HepG2 (cell line): Measurements from ENCODE around the gene ZNF30. TPM values are rescaled to one million over a fixed set of nuclear protein-coding genes. Genes with fewer than 3 reads are reported as not detected.

ENCODE experiments used
- CEBPG ChIP-seq: IDR thresholded peaks from 2 replicates; pipeline ENCODE4 v1.6.1; 2016
- HIVEP1 ChIP-seq: sonication (generic); formaldehyde crosslinking; IDR thresholded peaks from 2 replicates; pipeline ENCODE4 v1.4.0; 2020; ENCODE audit warnings: mild to moderate bottlenecking, missing genetic modification reagents
- KDM4B ChIP-seq: sonication (generic); formaldehyde crosslinking; IDR thresholded peaks from 2 replicates; pipeline ENCODE4 v1.4.0; 2020; ENCODE audit warnings: missing genetic modification reagents
- NCOA1 ChIP-seq: sonication (generic); formaldehyde crosslinking; IDR thresholded peaks from 2 replicates; pipeline ENCODE4 v1.9.0; 2021; ENCODE audit warnings: missing genetic modification reagents
- SKI ChIP-seq: fragments of 450-650 bp; IDR thresholded peaks from one replicate; pipeline ENCODE4 v1.6.1; 2018; ENCODE audit warnings: mild to moderate bottlenecking; ENCODE audit not compliant: partially characterized antibody
- TBX3 ChIP-seq: fragments of 450-650 bp; IDR thresholded peaks from 2 replicates; pipeline ENCODE4 v1.6.1; 2017; ENCODE audit warnings: antibody characterized with exemption, mild to moderate bottlenecking, inconsistent platforms, borderline replicate concordance
- TMF1 ChIP-seq: sonication (generic); formaldehyde crosslinking; IDR thresholded peaks from 2 replicates; pipeline ENCODE4 v1.8.1; 2022; ENCODE audit warnings: low read depth, missing genetic modification reagents
- ZBTB7A ChIP-seq: sonication (generic); formaldehyde crosslinking; IDR thresholded peaks from 2 replicates; pipeline ENCODE4 v1.8.0; 2022; ENCODE audit warnings: mild to moderate bottlenecking, missing genetic modification reagents
- ZC3H13 ChIP-seq: sonication (generic); formaldehyde crosslinking; IDR thresholded peaks from 2 replicates; pipeline ENCODE4 v1.8.1; 2023; ENCODE audit warnings: mild to moderate bottlenecking, missing genetic modification reagents, moderate library complexity
- ZNF234 ChIP-seq: sonication (generic); formaldehyde crosslinking; conservative IDR thresholded peaks from 2 replicates; pipeline ENCODE4 v1.5.1; 2020; ENCODE audit warnings: mild to moderate bottlenecking, missing genetic modification reagents
- ZNF343 ChIP-seq: sonication (generic); formaldehyde crosslinking; IDR thresholded peaks from 2 replicates; pipeline ENCODE4 v1.4.0; 2020; ENCODE audit warnings: mild to moderate bottlenecking, missing genetic modification reagents
- ZNF484 ChIP-seq: sonication (generic); formaldehyde crosslinking; IDR thresholded peaks from 2 replicates; pipeline ENCODE4 v1.5.1; 2020; ENCODE audit warnings: mild to moderate bottlenecking, low read depth, missing genetic modification reagents, borderline replicate concordance
- ZNF543 ChIP-seq: sonication (generic); formaldehyde crosslinking; IDR thresholded peaks from 2 replicates; pipeline ENCODE4 v1.4.0; 2020; ENCODE audit warnings: mild to moderate bottlenecking, missing genetic modification reagents
- ZNF850 ChIP-seq: sonication (generic); formaldehyde crosslinking; conservative IDR thresholded peaks from 2 replicates; pipeline ENCODE4 v1.9.0; 2021; ENCODE audit warnings: mild to moderate bottlenecking, missing genetic modification reagents
- ZSCAN12 ChIP-seq: sonication (generic); formaldehyde crosslinking; IDR thresholded peaks from 2 replicates; pipeline ENCODE4 v1.9.0; 2021; ENCODE audit warnings: mild to moderate bottlenecking, missing genetic modification reagents
- polyA plus RNA-seq, 8 experiments: library from polyadenylated mRNA; depleted of rRNA in 3 of 8; stranded (reverse) in 7 of 8; unstranded in 1 of 8; fragments of >200 nt; fragmentation: Illumina TruSeq in 4 of 8; extraction: Trizol in 4 of 8; gene quantifications; 2 replicates each; pipeline versions ENCODE4 v1.2.1 to v1.2.3, GENCODE V29; 2011 to 2016; ENCODE audit warnings: low read depth in 4 of 8, missing spikeins in 1 of 8, mixed read lengths in 1 of 8; ENCODE audit not compliant: insufficient read depth in 1 of 8
- total RNA-seq, 5 experiments: library from RNA; depleted of rRNA; stranded (reverse); fragments of >200 nt; fragmentation: Illumina TruSeq; extraction: Trizol; gene quantifications; 2 replicates each; pipeline ENCODE4 v1.2.3, GENCODE V29; 2016; ENCODE audit warnings: low read depth in 1 of 5
- TF ChIP-seq, protein P1 (sequence below): IDR thresholded peaks from 2 replicates; pipeline ENCODE4 v1.6.1; 2016; ENCODE audit warnings: missing compliant biosample characterization, missing genetic modification reagents, borderline replicate concordance
- TF ChIP-seq, protein P2 (sequence below), 2 experiments: fragments of 450-650 bp in 1 of 2; sonication (generic) in 1 of 2; formaldehyde crosslinking in 1 of 2; IDR thresholded peaks; 2 replicates each; pipeline versions ENCODE4 v1.6.1 to v1.8.0; 2016 to 2022; ENCODE audit warnings: antibody characterized with exemption in 1 of 2, mild to moderate bottlenecking in 1 of 2, missing genetic modification reagents in 1 of 2
- TF ChIP-seq, protein P3 (sequence below): IDR thresholded peaks from 2 replicates; pipeline ENCODE4 v1.6.1; 2016; ENCODE audit warnings: missing genetic modification reagents, missing compliant biosample characterization
- TF ChIP-seq, protein P4 (sequence below): sonication (generic); formaldehyde crosslinking; IDR thresholded peaks from 2 replicates; pipeline ENCODE4 v1.4.0; 2020; ENCODE audit warnings: missing genetic modification reagents

Gene ZNF30
- total and polyA plus RNA-seq, 2 of the 13 experiments (the other 11 are each of a cell fraction or from before 2014, with no cell fraction given), result 2.3 to 4.4 TPM

GRCh38 chr19:34961775-34962686, 35.3 kb downstream of the ZNF30 start (continued):
- TF ChIP-seq, protein P1, sequence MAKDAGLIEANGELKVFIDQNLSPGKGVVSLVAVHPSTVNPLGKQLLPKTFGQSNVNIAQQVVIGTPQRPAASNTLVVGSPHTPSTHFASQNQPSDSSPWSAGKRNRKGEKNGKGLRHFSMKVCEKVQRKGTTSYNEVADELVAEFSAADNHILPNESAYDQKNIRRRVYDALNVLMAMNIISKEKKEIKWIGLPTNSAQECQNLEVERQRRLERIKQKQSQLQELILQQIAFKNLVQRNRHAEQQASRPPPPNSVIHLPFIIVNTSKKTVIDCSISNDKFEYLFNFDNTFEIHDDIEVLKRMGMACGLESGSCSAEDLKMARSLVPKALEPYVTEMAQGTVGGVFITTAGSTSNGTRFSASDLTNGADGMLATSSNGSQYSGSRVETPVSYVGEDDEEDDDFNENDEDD (CRISPR knock-in tag), result 0 out of 2 replicates have a peak, but pooled peaks have one; percentile 7
- TF ChIP-seq TMF1 (CRISPR knock-in tag) (no peak), ZNF850 (CRISPR knock-in tag) (no peak), ZNF234 (no peak), ZNF484 (no peak), ZC3H13 (CRISPR knock-in tag) (no peak), CEBPG (CRISPR knock-in tag) (peak; percentile 18; the same call in 1 of the 2 replicates), ZSCAN12 (peak; percentile 59; the same call in 1 of the 2 replicates), HIVEP1 (CRISPR knock-in tag) (no peak), ZNF543 (CRISPR knock-in tag) (no peak), SKI (no peak), NCOA1 (no peak), TBX3 (no peak), ZNF343 (CRISPR knock-in tag) (no peak), KDM4B (no peak), ZBTB7A (no peak)
- TF ChIP-seq, protein P2, sequence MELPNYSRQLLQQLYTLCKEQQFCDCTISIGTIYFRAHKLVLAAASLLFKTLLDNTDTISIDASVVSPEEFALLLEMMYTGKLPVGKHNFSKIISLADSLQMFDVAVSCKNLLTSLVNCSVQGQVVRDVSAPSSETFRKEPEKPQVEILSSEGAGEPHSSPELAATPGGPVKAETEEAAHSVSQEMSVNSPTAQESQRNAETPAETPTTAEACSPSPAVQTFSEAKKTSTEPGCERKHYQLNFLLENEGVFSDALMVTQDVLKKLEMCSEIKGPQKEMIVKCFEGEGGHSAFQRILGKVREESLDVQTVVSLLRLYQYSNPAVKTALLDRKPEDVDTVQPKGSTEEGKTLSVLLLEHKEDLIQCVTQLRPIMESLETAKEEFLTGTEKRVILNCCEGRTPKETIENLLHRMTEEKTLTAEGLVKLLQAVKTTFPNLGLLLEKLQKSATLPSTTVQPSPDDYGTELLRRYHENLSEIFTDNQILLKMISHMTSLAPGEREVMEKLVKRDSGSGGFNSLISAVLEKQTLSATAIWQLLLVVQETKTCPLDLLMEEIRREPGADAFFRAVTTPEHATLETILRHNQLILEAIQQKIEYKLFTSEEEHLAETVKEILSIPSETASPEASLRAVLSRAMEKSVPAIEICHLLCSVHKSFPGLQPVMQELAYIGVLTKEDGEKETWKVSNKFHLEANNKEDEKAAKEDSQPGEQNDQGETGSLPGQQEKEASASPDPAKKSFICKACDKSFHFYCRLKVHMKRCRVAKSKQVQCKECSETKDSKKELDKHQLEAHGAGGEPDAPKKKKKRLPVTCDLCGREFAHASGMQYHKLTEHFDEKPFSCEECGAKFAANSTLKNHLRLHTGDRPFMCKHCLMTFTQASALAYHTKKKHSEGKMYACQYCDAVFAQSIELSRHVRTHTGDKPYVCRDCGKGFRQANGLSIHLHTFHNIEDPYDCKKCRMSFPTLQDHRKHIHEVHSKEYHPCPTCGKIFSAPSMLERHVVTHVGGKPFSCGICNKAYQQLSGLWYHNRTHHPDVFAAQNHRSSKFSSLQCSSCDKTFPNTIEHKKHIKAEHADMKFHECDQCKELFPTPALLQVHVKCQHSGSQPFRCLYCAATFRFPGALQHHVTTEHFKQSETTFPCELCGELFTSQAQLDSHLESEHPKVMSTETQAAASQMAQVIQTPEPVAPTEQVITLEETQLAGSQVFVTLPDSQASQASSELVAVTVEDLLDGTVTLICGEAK (IDR thresholded peaks at IDR 0.05), result no peak
- TF ChIP-seq, protein P2 (CRISPR knock-in tag; IDR thresholded peaks at IDR 0.05), result peak; percentile 27; the same call in 1 of the 2 replicates
- TF ChIP-seq, protein P3, sequence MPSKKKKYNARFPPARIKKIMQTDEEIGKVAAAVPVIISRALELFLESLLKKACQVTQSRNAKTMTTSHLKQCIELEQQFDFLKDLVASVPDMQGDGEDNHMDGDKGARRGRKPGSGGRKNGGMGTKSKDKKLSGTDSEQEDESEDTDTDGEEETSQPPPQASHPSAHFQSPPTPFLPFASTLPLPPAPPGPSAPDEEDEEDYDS (CRISPR knock-in tag), result peak; percentile 73; the same call in 1 of the 2 replicates
- TF ChIP-seq, protein P4, sequence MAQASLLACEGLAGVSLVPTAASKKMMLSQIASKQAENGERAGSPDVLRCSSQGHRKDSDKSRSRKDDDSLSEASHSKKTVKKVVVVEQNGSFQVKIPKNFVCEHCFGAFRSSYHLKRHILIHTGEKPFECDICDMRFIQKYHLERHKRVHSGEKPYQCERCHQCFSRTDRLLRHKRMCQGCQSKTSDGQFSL, result no peak
